Thyroid gland (tissue), 4 donors: ENCODE measurements around the gene IFITM1.
"Not testable (repeated sequence)": the region's sequence is repeated elsewhere in the genome, so short reads cannot be mapped to it uniquely, and the experiment has no call there.

Source experiments
- POLR2A ChIP-seq, 2 donors: fragments of 450-650 bp; IDR thresholded peaks; one replicate each; pipeline ENCODE4 v1.6.1; 2017; ENCODE audit warnings: antibody characterized with exemption in 2 of 2, mild to moderate bottlenecking in 2 of 2, moderate library complexity in 1 of 2
- TF ChIP-seq, protein P1 (sequence below), 6 experiments: fragments of 200-600 bp in 3 of 6; fragments of 450-650 bp in 3 of 6; sonication (generic) in 3 of 6; IDR thresholded peaks; one replicate each; pipeline ENCODE4 v1.5.1; 2016 to 2019; ENCODE audit warnings: antibody characterized with exemption in 6 of 6, mild to moderate bottlenecking in 2 of 6, inconsistent platforms in 1 of 6, moderate library complexity in 1 of 6

DNA sequence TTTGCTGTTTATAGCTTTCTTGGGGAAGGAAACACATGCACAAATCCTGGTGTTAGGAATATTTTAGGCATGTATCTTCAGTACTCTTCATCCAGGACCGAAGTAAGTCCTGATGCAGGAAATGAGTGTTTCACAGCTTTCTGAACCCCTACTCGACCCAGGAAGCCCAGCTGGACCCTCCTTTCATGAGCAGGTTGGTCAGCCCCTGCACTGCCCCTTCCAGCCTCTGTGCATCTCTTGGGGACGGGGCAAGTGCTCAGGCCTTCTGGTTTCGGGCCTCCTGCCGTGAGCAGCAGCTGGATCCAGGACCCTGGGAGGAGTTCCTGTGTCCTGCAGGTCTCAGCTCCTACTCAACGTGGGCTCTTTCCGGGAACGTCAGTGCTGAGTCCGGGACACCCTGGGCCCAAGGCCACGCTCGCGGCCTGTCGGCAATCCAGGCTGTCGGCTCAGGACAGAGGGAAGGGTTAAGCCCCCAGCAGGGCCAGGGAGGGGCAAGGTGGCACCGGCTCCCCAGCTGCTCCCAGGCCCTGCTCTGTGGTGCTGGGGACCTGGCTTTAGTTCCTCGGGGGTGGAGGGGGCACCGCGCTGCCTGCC, 3.8 kb upstream of the IFITM1 start:
- TF ChIP-seq POLR2A (IDR thresholded peaks at IDR 0.05) = not testable (repeated sequence)
- TF ChIP-seq, protein P1, sequence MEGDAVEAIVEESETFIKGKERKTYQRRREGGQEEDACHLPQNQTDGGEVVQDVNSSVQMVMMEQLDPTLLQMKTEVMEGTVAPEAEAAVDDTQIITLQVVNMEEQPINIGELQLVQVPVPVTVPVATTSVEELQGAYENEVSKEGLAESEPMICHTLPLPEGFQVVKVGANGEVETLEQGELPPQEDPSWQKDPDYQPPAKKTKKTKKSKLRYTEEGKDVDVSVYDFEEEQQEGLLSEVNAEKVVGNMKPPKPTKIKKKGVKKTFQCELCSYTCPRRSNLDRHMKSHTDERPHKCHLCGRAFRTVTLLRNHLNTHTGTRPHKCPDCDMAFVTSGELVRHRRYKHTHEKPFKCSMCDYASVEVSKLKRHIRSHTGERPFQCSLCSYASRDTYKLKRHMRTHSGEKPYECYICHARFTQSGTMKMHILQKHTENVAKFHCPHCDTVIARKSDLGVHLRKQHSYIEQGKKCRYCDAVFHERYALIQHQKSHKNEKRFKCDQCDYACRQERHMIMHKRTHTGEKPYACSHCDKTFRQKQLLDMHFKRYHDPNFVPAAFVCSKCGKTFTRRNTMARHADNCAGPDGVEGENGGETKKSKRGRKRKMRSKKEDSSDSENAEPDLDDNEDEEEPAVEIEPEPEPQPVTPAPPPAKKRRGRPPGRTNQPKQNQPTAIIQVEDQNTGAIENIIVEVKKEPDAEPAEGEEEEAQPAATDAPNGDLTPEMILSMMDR (IDR thresholded peaks at IDR 0.05) = not testable (repeated sequence)
